CD14-positive monocyte (primary cell): ENCODE results near the gene PANX3. TPM values are rescaled to one million over a fixed set of nuclear protein-coding genes. Genes with fewer than 3 reads are reported as not detected.

ENCODE experiments used
- DNase-seq, 3 donors: peaks; one replicate each; pipeline ENCODE4 v3.0.0-alpha.2; 2011 to 2022
- H2AFZ ChIP-seq: 2 replicates; pipeline ENCODE4 v1.6.0; 2012; ENCODE audit warnings: mild to moderate bottlenecking, low read depth, low read length, inconsistent platforms; ENCODE audit not compliant: insufficient read depth, poor library complexity, severe bottlenecking
- H3K27ac ChIP-seq, 2 donors: 1 replicate in 1 of 2; 2 replicates in 1 of 2; pipeline ENCODE4 v1.5.1; 2012 to 2013; ENCODE audit warnings: low read length in 2 of 2, control low read depth in 1 of 2, inconsistent platforms in 1 of 2, low read depth in 1 of 2, mild to moderate bottlenecking in 1 of 2
- H3K27me3 ChIP-seq, 2 donors: one replicate each; pipeline versions ENCODE4 v1.6.0 to v1.6.1; 2011 to 2013; ENCODE audit warnings: low read length in 2 of 2; ENCODE audit not compliant: control insufficient read depth in 2 of 2, insufficient read depth in 2 of 2
- H3K36me3 ChIP-seq, 2 donors: replicated peaks in 1 of 2; 1 replicate in 1 of 2; 2 replicates in 1 of 2; pipeline versions ENCODE4 v1.5.1 to v1.6.1; 2012 to 2013; ENCODE audit warnings: low read length in 2 of 2, control low read depth in 1 of 2, inconsistent platforms in 1 of 2, mild to moderate bottlenecking in 1 of 2; ENCODE audit not compliant: insufficient read depth in 2 of 2, control insufficient read depth in 1 of 2
- H3K4me1 ChIP-seq, 2 donors: 1 replicate in 1 of 2; 2 replicates in 1 of 2; pipeline versions ENCODE4 v1.5.1 to v1.6.1; 2012 to 2013; ENCODE audit warnings: low read length in 2 of 2, control low read depth in 1 of 2, inconsistent platforms in 1 of 2, mild to moderate bottlenecking in 1 of 2, moderate library complexity in 1 of 2; ENCODE audit not compliant: insufficient read depth in 2 of 2, control insufficient read depth in 1 of 2
- H3K4me2 ChIP-seq: replicated peaks from 2 replicates; pipeline ENCODE3; 2012; ENCODE audit warnings: low read length, moderate library complexity, mild to moderate bottlenecking; ENCODE audit not compliant: poor library complexity, severe bottlenecking; ENCODE audit errors: extremely low read depth
- H3K4me3 ChIP-seq, 3 experiments: fragments of 200-600 bp in 1 of 3; sonication (generic) in 1 of 3; replicated peaks in 1 of 3; 1 replicate in 2 of 3; 2 replicates in 1 of 3; pipeline ENCODE4 v1.5.1; 2011 to 2013; ENCODE audit warnings: low read length in 3 of 3, mild to moderate bottlenecking in 3 of 3, control low read depth in 2 of 3, low read depth in 2 of 3, inconsistent platforms in 1 of 3, moderate library complexity in 1 of 3
- H3K79me2 ChIP-seq: 2 replicates; pipeline ENCODE4 v1.6.0; 2012; ENCODE audit warnings: mild to moderate bottlenecking, control low read depth, inconsistent platforms, low read length, moderate library complexity; ENCODE audit not compliant: insufficient read depth
- H3K9ac ChIP-seq: 2 replicates; pipeline ENCODE4 v1.6.0; 2017; ENCODE audit warnings: low read length, mild to moderate bottlenecking; ENCODE audit not compliant: insufficient read depth, poor library complexity, severe bottlenecking
- H3K9me3 ChIP-seq, 2 donors: replicated peaks in 1 of 2; 1 replicate in 1 of 2; 2 replicates in 1 of 2; pipeline versions ENCODE4 v1.5.1 to v1.6.1; 2012 to 2013; ENCODE audit warnings: low read length in 2 of 2, control low read depth in 1 of 2; ENCODE audit not compliant: control insufficient read depth in 1 of 2, insufficient read depth in 1 of 2
- H4K20me1 ChIP-seq: 2 replicates; pipeline ENCODE4 v1.6.0; 2012; ENCODE audit warnings: mild to moderate bottlenecking, low read length, control low read depth, moderate library complexity; ENCODE audit not compliant: insufficient read depth
- H3K27ac Mint-ChIP-seq, 7 donors: one replicate each; pipeline ENCODE4 v1.8.0; 2020; ENCODE audit warnings: mild to moderate bottlenecking in 7 of 7, mixed read lengths in 7 of 7, moderate library complexity in 6 of 7, inconsistent platforms in 2 of 7
- H3K27me3 Mint-ChIP-seq, 3 donors: one replicate each; pipeline ENCODE4 v1.8.0; 2021 to 2022; ENCODE audit warnings: low read depth in 3 of 3, mild to moderate bottlenecking in 3 of 3, mixed read lengths in 3 of 3, moderate library complexity in 3 of 3, inconsistent platforms in 1 of 3
- H3K36me3 Mint-ChIP-seq, 2 donors: one replicate each; pipeline ENCODE4 v1.8.0; 2020; ENCODE audit warnings: mixed read lengths in 2 of 2, inconsistent platforms in 1 of 2, mild to moderate bottlenecking in 1 of 2
- H3K4me1 Mint-ChIP-seq: one replicate; pipeline ENCODE4 v1.8.0; 2020; ENCODE audit warnings: mild to moderate bottlenecking, mixed read lengths
- H3K4me3 Mint-ChIP-seq, 2 donors: one replicate each; pipeline ENCODE4 v1.8.0; 2020; ENCODE audit warnings: mild to moderate bottlenecking in 2 of 2, mixed read lengths in 2 of 2, moderate library complexity in 1 of 2
- H3K9me3 Mint-ChIP-seq, 7 donors: one replicate each; pipeline ENCODE4 v1.8.0; 2020 to 2022; ENCODE audit warnings: mixed read lengths in 7 of 7, mild to moderate bottlenecking in 6 of 7, moderate library complexity in 6 of 7, inconsistent platforms in 2 of 7
- WGBS: methylation state at CpG from one replicate; pipeline ENCODE4 v1.1.5; 2013; ENCODE audit warnings: missing lambda C conversion rate; ENCODE audit not compliant: insufficient coverage; 5-methylcytosine and 5-hydroxymethylcytosine counted together
- intact Hi-C, 2 donors: fragments of 100-400 bp; cut with micrococcal nuclease; formaldehyde crosslinking; loops; one replicate each; pipeline versions ENCODE4 v1.15.0 to v1.15.1; 2023
- polyA plus RNA-seq, 3 donors: library from polyadenylated mRNA; depleted of rRNA in 1 of 3; unstranded in 2 of 3; stranded (reverse) in 1 of 3; fragments of 300-500 nt in 2 of 3; fragments of >200 nt in 1 of 3; fragmentation: Illumina TruSeq in 2 of 3; gene quantifications; 1 replicate in 2 of 3; 2 replicates in 1 of 3; pipeline ENCODE4 v1.2.3, GENCODE V29; 2012 to 2021
- TF ChIP-seq, protein P1 (sequence below): fragments of 200-600 bp; IDR thresholded peaks from one replicate; pipeline ENCODE4 v1.8.0; 2022; ENCODE audit warnings: antibody characterized with exemption, mild to moderate bottlenecking

The PANX3 gene
- polyA plus RNA-seq, 3 donors = not detected

DNA sequence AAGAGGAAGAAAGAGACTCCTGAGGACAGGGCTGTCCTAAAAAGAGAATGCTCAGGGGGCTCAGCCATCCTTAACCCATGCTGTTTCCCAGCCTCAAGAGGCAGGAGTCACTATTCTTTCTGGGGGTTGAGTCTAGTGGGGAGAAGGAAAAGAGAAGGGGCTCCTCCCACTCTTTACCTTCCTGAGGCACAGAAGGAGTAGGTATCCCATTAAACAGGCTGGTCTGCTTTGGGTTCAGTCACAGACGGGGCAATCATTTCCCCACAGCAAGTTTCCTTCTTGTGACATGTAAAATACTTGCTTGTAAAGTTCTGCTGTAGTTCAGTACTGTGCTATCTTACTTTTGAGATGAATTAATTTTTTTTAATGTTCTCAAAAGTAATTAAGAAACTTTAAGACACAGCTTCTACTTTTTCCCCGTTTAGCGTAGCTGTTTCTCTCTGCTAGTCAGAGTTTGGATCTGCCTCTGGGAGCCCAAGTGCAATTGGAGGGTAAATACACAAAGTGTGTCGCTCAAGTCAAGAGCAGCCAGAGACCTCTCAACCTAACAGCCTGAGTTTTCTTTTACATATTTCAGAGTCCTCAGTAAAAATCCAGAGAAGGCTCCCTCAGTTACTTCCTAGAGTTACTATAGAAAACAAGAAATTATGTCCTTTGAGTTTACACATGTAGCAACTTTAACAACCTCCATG, 26.4 kb upstream of the PANX3 start:
- Mint-ChIP-seq H3K4me1 (no peaks in the 10 kb centered on the region), H3K27me3 (peaks cover 5 to 7% (median 6%) of the 10 kb centered on the region in 3 donors), H3K9me3 (no peaks in the 10 kb centered on the region), H3K27ac (peak overlapping the region in 1 of 7 donors; percentile 41), H3K4me3 (no peak overlapping the region), H3K36me3 (no peaks in the 10 kb centered on the region)
- 100% methylated on average over 2 of the region's 4 CpGs for WGBS
- H3K9me3 ChIP-seq = no peaks in the 10 kb centered on the region
- no peak overlapping the region for H2AFZ ChIP-seq
- intact Hi-C loops = loop anchor here (5.0 to 10.0 kb wide), 3 partner anchors 160 to 510 kb away; partner anchors contain the start of gene OR8B4 (in 2 of the 2)
- H3K27me3 ChIP-seq = no peaks in the 10 kb centered on the region
- H3K9ac ChIP-seq = no peak overlapping the region
- H4K20me1 ChIP-seq = no peaks in the 10 kb centered on the region
- no peaks in the 10 kb centered on the region for H3K36me3 ChIP-seq
- H3K4me3 ChIP-seq = no peak overlapping the region
- DNase-seq = no peak
- H3K79me2 ChIP-seq = no peaks in the 10 kb centered on the region
- no peak overlapping the region for H3K27ac ChIP-seq
- H3K4me1 ChIP-seq = no peaks in the 10 kb centered on the region
- TF ChIP-seq, protein P1, sequence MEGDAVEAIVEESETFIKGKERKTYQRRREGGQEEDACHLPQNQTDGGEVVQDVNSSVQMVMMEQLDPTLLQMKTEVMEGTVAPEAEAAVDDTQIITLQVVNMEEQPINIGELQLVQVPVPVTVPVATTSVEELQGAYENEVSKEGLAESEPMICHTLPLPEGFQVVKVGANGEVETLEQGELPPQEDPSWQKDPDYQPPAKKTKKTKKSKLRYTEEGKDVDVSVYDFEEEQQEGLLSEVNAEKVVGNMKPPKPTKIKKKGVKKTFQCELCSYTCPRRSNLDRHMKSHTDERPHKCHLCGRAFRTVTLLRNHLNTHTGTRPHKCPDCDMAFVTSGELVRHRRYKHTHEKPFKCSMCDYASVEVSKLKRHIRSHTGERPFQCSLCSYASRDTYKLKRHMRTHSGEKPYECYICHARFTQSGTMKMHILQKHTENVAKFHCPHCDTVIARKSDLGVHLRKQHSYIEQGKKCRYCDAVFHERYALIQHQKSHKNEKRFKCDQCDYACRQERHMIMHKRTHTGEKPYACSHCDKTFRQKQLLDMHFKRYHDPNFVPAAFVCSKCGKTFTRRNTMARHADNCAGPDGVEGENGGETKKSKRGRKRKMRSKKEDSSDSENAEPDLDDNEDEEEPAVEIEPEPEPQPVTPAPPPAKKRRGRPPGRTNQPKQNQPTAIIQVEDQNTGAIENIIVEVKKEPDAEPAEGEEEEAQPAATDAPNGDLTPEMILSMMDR = no peak
- H3K4me2 ChIP-seq = no peak overlapping the region

DNA sequence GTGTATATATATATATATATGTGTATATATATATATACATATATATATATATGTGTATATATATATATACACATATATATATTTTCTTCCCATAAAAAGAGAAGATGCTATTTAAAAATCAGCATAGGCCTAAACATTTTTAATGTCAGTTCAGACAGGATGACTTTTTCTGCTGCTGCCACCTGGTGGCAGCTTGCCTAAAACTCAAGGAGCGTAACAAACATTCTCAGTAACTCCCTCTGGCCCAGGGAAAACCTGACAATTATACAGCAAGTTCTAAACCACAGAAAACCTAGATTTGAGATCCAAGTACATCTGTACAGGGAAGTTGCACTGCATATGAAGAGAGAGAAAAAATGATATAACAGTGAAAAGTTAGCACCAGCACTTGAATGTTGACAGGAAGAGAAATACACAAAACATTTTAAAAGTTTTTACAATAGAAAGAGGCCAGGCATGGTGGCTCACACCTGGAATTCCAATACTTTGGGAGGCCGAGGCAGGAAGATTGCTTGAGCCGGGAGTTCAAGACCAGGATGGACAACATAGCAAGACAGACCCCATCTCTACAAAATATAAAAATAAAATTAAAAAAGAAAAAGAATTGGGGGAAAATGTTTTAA, 24.9 kb upstream of the PANX3 start:
- Histone ChIP-seq H4K20me1 (no peaks in the 10 kb centered on the region), H2AFZ (no peak overlapping the region), H3K4me3 (no peak overlapping the region), H3K36me3 (no peaks in the 10 kb centered on the region), H3K79me2 (no peaks in the 10 kb centered on the region), H3K9ac (no peak overlapping the region), H3K27me3 (no peaks in the 10 kb centered on the region), H3K4me2 (no peak overlapping the region), H3K4me1 (no peaks in the 10 kb centered on the region), H3K27ac (no peak overlapping the region), H3K9me3 (no peaks in the 10 kb centered on the region)
- intact Hi-C loops = loop anchor here (5.0 to 10.0 kb wide), 3 partner anchors 162 to 512 kb away; partner anchors contain the start of gene OR8B4 (in 2 of the 2)
- TF ChIP-seq, protein P1 = peak; percentile 63
- peak; percentile 23 to 51 (median 41) for DNase-seq
- no CpG with 5 or more reads among the region's 3 CpGs for WGBS
- H3K27ac Mint-ChIP-seq = no peak overlapping the region
- H3K27me3 Mint-ChIP-seq = peaks cover 7 to 9% (median 9%) of the 10 kb centered on the region in 3 donors
- no peaks in the 10 kb centered on the region for H3K9me3 Mint-ChIP-seq
- H3K4me3 Mint-ChIP-seq = no peak overlapping the region
- no peaks in the 10 kb centered on the region for H3K4me1 Mint-ChIP-seq
- H3K36me3 Mint-ChIP-seq = no peaks in the 10 kb centered on the region
